ENCODE data around the gene MSMB. TPM values are rescaled to one million over a fixed set of nuclear protein-coding genes. Genes with fewer than 3 reads are reported as not detected.

MSMB gene
- total RNA-seq, 2 donors from 2014 or later = not detected

GRCh38 chr10:46069771-46070463 is 23.8 kb upstream of the MSMB start:
- H3K27me3 ChIP-seq = no peaks in the 10 kb centered on the region
- H3K4me1 ChIP-seq = no peaks in the 10 kb centered on the region
- no peaks in the 10 kb centered on the region for H3K9me3 ChIP-seq
- no peaks in the 10 kb centered on the region for H3K36me3 ChIP-seq (replicated peaks in 1 of 2; ENCODE audit: insufficient read depth in 1 of 2, low read depth in 2 of 2)
- intact Hi-C loops (cut with DNase I) = no loop called here
- no peak overlapping the region for H3K27ac ChIP-seq
- H3K4me3 ChIP-seq = no peak overlapping the region
- ATAC-seq (no peak), DNase-seq (no peak)
- WGBS, 2 donors = 47 to 49% methylated on average over 6 of the region's 6 CpGs
- TF ChIP-seq CTCF (IDR thresholded peaks at IDR 0.05) = no peak
- TF ChIP-seq POLR2A (IDR thresholded peaks at IDR 0.05) = no peak

GRCh38 chr10:46068905-46069304 is 22.8 kb upstream of the MSMB start:
- Histone ChIP-seq H3K27ac (no peak overlapping the region), H3K36me3 (replicated peaks in 1 of 2; ENCODE audit: insufficient read depth in 1 of 2, low read depth in 2 of 2) (no peaks in the 10 kb centered on the region), H3K27me3 (no peaks in the 10 kb centered on the region), H3K4me3 (no peak overlapping the region), H3K4me1 (no peaks in the 10 kb centered on the region), H3K9me3 (no peaks in the 10 kb centered on the region)
- 74 to 78% methylated on average over 1 to 2 of the region's 2 CpGs for whole genome bisulfite sequencing, 2 donors
- no peak for TF ChIP-seq POLR2A (IDR thresholded peaks at IDR 0.05)
- TF ChIP-seq CTCF (IDR thresholded peaks at IDR 0.05) = no peak
- DNase-seq = no peak
- intact Hi-C loops (cut with DNase I) = no loop called here
- ATAC-seq = no peak

GRCh38 chr10:46068117-46068516 is 22.0 kb upstream of the MSMB start:
- DNase-seq (no peak), ATAC-seq (no peak)
- intact Hi-C loops (cut with DNase I) = no loop called here
- WGBS, 2 donors = 38 to 80% methylated on average over 1 of the region's 1 CpG
- no peak overlapping the region for H3K4me3 ChIP-seq
- H3K27ac ChIP-seq = no peak overlapping the region
- H3K27me3 ChIP-seq = no peaks in the 10 kb centered on the region
- no peaks in the 10 kb centered on the region for H3K36me3 ChIP-seq (replicated peaks in 1 of 2; ENCODE audit: insufficient read depth in 1 of 2, low read depth in 2 of 2)
- H3K9me3 ChIP-seq = no peaks in the 10 kb centered on the region
- TF ChIP-seq POLR2A (IDR thresholded peaks at IDR 0.05) = no peak
- TF ChIP-seq CTCF (IDR thresholded peaks at IDR 0.05) = no peak
- H3K4me1 ChIP-seq = no peaks in the 10 kb centered on the region

- DNase-seq (no peak), ATAC-seq (no peak)
- Histone ChIP-seq H3K9me3 (no peaks in the 10 kb centered on the region), H3K4me3 (no peak overlapping the region), H3K36me3 (replicated peaks in 1 of 2; ENCODE audit: insufficient read depth in 1 of 2, low read depth in 2 of 2) (no peaks in the 10 kb centered on the region), H3K27ac (no peak overlapping the region), H3K4me1 (no peaks in the 10 kb centered on the region), H3K27me3 (no peaks in the 10 kb centered on the region)
- intact Hi-C loops (cut with DNase I) = no loop called here
- 85 to 100% methylated on average over 1 of the region's 1 CpG for WGBS, 2 donors
- TF ChIP-seq POLR2A (IDR thresholded peaks at IDR 0.05) (no peak), CTCF (IDR thresholded peaks at IDR 0.05) (no peak)
Observed at GRCh38 chr10:46064269-46064817, 18.3 kb upstream of the MSMB start.

Measured in body of pancreas (tissue), 4 donors.